Panc1 (cell line): ENCODE measurements around the gene TMEM273.

Experiments
- CTCF ChIP-seq: fragments of 450-650 bp; IDR thresholded peaks from 2 replicates; pipeline ENCODE4 v1.5.1; 2017; ENCODE audit warnings: mild to moderate bottlenecking
- POLR2AphosphoS5 ChIP-seq: IDR thresholded peaks from 2 replicates; pipeline ENCODE4 v1.6.1; 2012; ENCODE audit warnings: mild to moderate bottlenecking, low read depth, low read length, moderate library complexity
- REST ChIP-seq, 2 experiments: IDR thresholded peaks; 2 replicates each; pipeline ENCODE4 v1.6.1; 2011 to 2012; ENCODE audit warnings: low read depth in 2 of 2, control low read depth in 1 of 2, low read length in 1 of 2, mild to moderate bottlenecking in 1 of 2, moderate library complexity in 1 of 2; ENCODE audit not compliant: insufficient read depth in 1 of 2
- SIN3A ChIP-seq: IDR thresholded peaks from 2 replicates; pipeline ENCODE4 v1.6.1; 2012; ENCODE audit warnings: low read depth, mild to moderate bottlenecking, low read length, moderate library complexity, borderline replicate concordance; ENCODE audit not compliant: insufficient read depth
- TCF7L2 ChIP-seq: IDR thresholded peaks from 2 replicates; pipeline ENCODE4 v1.6.1; 2011; ENCODE audit warnings: mild to moderate bottlenecking, low read depth, low read length, inconsistent platforms

GRCh38 chr10:49158404-49158803 lies 29.8 kb downstream of the TMEM273 start:
- no peak for TF ChIP-seq CTCF
- TF ChIP-seq TCF7L2: no peak
- no peak for TF ChIP-seq POLR2AphosphoS5
- TF ChIP-seq REST (IDR thresholded peaks at IDR 0.05; ENCODE audit: insufficient read depth in 1 of 2, low read depth in 2 of 2, low read length in 1 of 2): no peak
- TF ChIP-seq SIN3A: no peak
